Activated CD4-positive, alpha-beta T cell treated with anti-CD3 and anti-CD28 coated beads for 1 hour (primary cell): Measurements from ENCODE around the gene MAP2K5.

Source experiments
- DNase-seq: peaks from one replicate; pipeline ENCODE4 v3.0.0-alpha.2; 2020

Gene MAP2K5

GRCh38 chr15:67560320-67560719 is 17.8 kb downstream of the MAP2K5 start:
- no peak for DNase-seq

- DNase-seq, result no peak
These were observed 20.6 kb downstream of the MAP2K5 start for GRCh38 chr15:67563092-67563491.

- DNase-seq, result no peak
These were observed 21.8 kb downstream of the MAP2K5 start for GRCh38 chr15:67564021-67564967.

- DNase-seq, result no peak
These were observed 22.5 kb downstream of the MAP2K5 start for GRCh38 chr15:67564968-67565345.

- no peak for DNase-seq
These were observed 27.2 kb downstream of the MAP2K5 start for GRCh38 chr15:67569668-67570067.

- DNase-seq, result no peak
These were observed 28.6 kb downstream of the MAP2K5 start for GRCh38 chr15:67570875-67571647.

DNA sequence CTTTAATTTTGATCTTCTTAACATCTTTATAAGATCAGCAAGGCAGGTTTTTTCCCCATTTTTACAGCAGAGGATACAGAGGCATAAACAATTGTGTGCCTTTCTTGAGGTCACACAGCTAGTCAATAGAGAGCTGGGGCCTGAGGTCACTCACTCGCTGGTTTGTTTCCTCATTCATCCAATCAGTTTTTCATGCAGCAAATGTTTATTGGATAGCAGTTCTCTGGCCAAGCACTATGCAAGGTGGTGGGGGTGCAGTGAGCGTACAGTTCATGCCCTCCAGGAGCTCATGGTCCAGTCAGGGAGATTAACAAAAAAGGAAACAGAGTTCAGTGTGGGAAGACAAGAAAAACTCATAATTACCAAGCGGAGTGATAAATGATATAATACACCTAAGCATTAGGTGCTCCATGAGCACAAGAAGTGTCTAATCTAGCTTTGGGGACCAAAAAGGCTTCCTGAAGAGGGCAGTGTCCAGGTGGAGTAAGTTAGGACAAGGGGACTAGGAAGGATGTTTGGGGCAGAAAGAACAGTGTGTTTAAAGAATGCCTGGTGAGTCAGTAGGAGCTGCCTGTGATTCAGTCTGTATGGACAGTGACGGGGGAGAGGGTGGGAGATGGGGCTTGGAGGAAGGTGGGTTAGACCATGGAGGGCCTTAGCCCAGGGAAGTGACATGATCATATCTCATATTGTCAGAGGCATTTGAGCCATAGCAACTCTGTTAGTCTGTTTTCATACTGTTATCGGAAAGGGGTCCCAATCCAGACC is 29.3 kb downstream of the MAP2K5 start:
- no peak for DNase-seq

DNA sequence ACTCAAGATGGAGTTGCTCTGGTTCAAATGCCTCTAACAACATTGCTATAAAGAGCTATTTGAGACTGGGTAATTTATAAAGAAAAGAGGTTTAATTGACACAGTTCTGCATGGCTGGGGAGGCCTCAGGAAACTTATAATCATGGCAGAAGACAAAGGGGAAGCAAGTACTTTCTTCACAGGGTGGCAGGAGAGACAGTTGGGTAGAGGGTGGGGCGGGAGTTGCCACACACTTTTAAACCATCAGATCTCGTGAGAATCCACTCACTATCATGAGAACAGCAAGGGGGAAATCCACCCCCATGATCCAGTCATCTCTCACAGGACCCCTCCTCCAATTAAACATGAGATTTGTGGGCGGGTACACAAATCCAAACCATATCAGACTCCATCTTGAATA is 30.7 kb downstream of the MAP2K5 start:
- DNase-seq, result no peak

GRCh38 chr15:67575039-67575502 is 32.6 kb downstream of the MAP2K5 start:
- no peak for DNase-seq

GRCh38 chr15:67578020-67578600 is 35.6 kb downstream of the MAP2K5 start:
- DNase-seq, result no peak

DNA sequence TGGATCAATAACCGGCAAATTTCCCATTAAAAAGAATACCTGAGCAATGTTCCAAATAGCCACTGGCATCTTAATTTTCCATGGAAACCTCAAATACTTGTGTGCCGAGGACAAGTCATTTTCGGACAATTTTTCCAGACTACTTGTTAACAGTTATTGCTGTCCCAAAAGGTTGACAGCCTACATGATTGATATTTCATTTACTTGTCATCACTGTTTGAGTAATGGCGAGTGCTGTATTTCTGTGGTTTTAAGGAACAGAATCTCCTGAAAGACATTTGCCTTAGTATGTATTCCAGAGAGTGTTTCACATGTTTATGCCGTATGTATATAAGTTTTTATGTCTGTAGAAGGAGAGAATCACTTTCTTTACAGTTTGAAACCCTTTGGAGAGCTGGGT is 36.7 kb downstream of the MAP2K5 start:
- DNase-seq, result no peak

DNA sequence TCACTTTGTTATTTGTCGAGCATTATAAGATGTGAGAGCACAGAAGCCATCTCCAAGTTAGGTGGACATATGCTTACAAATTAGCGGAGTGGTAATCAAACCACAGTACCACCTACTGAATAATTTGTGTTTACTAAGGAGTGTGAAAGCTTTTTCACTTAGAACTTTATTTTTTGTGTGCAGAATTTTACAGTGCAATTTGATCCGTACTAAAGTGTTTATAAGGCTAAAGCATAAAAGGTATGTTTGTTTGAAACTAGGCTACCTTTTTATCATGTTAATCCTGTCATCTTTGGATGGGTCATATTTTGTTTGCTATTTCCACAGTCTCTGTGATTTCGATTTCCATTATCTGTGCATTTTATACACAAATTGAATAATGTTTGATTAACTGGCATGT is 37.5 kb downstream of the MAP2K5 start:
- DNase-seq, result no peak

DNA sequence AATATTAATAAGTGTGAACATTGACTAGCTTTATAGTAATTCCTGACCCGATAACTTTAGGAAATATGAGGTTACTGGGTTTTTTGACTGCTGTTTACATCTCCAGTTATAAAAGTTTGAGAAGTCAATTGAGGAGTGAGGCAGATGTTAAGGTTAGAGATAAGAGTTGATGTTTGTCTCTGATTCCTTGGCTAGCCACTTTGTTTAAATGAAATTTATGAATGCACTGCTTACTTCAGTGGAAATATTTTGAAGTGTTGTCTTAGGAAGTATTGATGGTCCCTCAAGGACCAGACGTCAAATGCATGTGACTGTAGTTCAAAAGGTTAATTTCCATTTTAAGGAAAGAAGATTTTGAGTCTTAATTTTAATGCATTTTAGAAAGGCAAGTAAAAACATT is 41.7 kb downstream of the MAP2K5 start:
- no peak for DNase-seq

- DNase-seq, result no peak
These were observed 43.2 kb downstream of the MAP2K5 start for GRCh38 chr15:67585681-67586080.

DNA sequence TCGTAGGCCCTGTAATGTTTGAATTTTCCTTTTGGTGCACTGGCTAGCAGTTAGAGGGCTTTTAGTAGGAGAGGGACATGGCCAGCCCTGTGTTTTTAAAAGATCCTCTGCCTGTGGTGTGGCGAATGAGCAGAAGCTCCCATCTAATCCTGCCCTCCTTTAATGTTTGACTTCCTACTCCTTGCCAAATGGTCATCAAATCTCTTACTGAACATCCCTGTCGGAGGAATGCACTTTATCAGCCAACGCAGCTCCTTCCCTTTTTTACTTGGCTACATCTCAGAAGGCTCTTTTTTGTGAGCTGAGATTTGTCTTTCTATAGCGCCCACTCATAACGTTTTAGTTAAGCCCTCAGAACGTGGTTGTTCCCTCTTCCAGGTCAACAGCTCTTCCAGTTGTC is 44.8 kb downstream of the MAP2K5 start:
- DNase-seq, result no peak

DNA sequence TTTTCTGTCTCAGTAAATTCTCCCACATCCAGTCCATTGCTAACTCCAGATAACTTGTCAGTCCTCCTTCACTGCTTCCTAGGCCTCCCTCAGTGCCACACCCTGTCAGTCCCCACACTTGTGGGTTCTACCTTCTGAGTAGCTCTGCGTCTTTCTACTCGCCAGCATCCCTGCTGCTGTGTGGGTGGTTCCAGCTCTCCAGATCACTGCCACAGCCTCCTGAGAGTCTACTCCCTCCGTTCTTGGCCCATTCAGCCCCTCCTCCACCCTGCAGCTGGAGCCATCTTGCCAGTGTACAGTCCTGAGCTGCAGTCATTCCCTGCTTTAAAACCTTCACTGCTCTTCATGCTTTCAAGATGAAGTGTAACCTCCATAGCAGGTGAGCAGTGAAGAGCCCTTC is 45.3 kb downstream of the MAP2K5 start:
- DNase-seq, result no peak

- DNase-seq, result no peak
These were observed 47.7 kb downstream of the MAP2K5 start for GRCh38 chr15:67590191-67590590.

DNA sequence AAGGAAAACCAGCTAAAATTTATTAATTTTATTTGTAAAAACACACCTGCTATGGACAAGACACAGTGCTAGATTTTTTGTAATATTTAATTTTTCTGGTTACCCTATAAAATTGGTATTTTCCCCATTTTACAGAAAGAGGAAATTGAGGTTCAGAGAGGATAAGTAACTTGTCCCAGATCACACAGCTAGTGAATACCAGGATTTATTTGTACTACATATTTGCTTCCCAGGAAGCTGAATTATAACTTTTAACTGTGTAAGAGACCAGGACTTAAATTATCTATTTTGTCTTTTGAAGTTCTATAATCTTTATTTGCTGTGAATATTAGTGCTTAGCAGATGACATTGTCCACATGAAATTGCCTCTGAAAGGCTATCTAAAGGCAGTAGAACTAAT is 49.7 kb downstream of the MAP2K5 start:
- no peak for DNase-seq

- no peak for DNase-seq
These were observed 51.1 kb downstream of the MAP2K5 start for GRCh38 chr15:67593562-67593961.

- no peak for DNase-seq
These were observed 52.3 kb downstream of the MAP2K5 start for GRCh38 chr15:67594770-67595169.

DNA sequence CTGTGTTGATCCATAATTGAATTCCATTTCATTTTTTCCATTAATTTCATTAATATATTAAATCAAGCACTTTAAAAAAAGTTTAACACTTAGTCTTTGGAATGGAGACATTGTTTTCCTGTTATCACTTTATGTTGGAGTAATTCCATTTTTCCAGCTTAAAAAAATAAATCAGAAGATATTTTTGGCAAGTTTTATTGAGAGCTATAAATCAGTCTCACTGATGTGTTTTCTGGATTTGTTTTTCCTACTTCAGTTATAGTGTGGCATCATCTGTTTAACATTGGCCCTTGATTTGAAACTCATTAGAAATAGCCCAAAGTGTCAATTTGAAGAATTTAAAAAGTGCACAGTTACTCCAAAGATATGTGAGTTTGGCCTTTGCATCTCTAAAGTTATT is 53.1 kb downstream of the MAP2K5 start:
- no peak for DNase-seq

- DNase-seq, result no peak
These were observed 58.6 kb downstream of the MAP2K5 start for GRCh38 chr15:67601073-67601472.

- no peak for DNase-seq
These were observed 60.6 kb downstream of the MAP2K5 start for GRCh38 chr15:67603063-67603462.
